WERI-Rb-1 (cell line): ENCODE results near the gene CLIP2.

Experiments used
- DNase-seq: peaks from one replicate; pipeline ENCODE4 v3.0.0-alpha.2; 2020
- H3K27ac ChIP-seq: fragments of 250-450 bp; sonication (Bioruptor Pico); 2 replicates; pipeline ENCODE4 v1.5.1; 2020; ENCODE audit warnings: mild to moderate bottlenecking, moderate library complexity
- H3K27me3 ChIP-seq: fragments of 250-450 bp; sonication (Bioruptor Pico); 2 replicates; pipeline ENCODE4 v1.5.1; 2021; ENCODE audit warnings: mild to moderate bottlenecking, low read depth, moderate library complexity; ENCODE audit not compliant: insufficient read depth, severe bottlenecking
- H3K36me3 ChIP-seq: fragments of 250-450 bp; sonication (Bioruptor Pico); 2 replicates; pipeline ENCODE4 v1.5.1; 2020; ENCODE audit warnings: mild to moderate bottlenecking, moderate library complexity
- H3K4me3 ChIP-seq: 2 replicates; pipeline ENCODE4 v1.5.1; 2011; ENCODE audit warnings: low read depth, mild to moderate bottlenecking, control low read depth, low read length
- H3K9me3 ChIP-seq: fragments of 250-450 bp; sonication (Bioruptor Pico); 2 replicates; pipeline ENCODE4 v1.5.1; 2021; ENCODE audit warnings: mild to moderate bottlenecking, moderate library complexity; ENCODE audit not compliant: severe bottlenecking
- TF ChIP-seq, protein P1 (sequence below): IDR thresholded peaks from 2 replicates; pipeline ENCODE4 v1.5.1; 2011; ENCODE audit warnings: low read depth, mild to moderate bottlenecking, control low read depth, inconsistent platforms, low read length

CLIP2 gene

DNA sequence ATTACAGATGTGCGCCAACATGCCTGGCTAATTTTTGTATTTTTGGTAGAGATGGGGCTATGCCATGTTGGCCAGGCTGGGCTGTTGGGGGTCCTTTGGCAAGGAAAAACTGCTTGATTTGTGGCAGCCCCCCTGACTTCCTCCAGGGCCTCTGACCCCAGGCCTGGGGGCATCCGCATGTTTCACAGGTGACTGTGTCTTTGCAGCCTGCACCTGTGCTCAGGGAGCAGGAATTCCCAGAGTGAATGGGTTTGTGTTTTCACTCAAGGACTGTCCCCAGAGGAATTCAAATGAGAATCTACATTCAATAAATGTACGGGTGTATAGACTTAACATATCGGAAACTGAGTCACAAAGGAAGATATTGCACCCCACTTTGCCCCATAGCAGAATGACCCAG is 11.6 kb upstream of the CLIP2 start:
- Histone ChIP-seq H3K27ac (no peak overlapping the region), H3K36me3 (no peaks in the 10 kb centered on the region), H3K27me3 (no peaks in the 10 kb centered on the region), H3K4me3 (no peak overlapping the region), H3K9me3 (no peaks in the 10 kb centered on the region)
- TF ChIP-seq, protein P1, sequence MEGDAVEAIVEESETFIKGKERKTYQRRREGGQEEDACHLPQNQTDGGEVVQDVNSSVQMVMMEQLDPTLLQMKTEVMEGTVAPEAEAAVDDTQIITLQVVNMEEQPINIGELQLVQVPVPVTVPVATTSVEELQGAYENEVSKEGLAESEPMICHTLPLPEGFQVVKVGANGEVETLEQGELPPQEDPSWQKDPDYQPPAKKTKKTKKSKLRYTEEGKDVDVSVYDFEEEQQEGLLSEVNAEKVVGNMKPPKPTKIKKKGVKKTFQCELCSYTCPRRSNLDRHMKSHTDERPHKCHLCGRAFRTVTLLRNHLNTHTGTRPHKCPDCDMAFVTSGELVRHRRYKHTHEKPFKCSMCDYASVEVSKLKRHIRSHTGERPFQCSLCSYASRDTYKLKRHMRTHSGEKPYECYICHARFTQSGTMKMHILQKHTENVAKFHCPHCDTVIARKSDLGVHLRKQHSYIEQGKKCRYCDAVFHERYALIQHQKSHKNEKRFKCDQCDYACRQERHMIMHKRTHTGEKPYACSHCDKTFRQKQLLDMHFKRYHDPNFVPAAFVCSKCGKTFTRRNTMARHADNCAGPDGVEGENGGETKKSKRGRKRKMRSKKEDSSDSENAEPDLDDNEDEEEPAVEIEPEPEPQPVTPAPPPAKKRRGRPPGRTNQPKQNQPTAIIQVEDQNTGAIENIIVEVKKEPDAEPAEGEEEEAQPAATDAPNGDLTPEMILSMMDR, result no peak
- DNase-seq, result no peak

DNA sequence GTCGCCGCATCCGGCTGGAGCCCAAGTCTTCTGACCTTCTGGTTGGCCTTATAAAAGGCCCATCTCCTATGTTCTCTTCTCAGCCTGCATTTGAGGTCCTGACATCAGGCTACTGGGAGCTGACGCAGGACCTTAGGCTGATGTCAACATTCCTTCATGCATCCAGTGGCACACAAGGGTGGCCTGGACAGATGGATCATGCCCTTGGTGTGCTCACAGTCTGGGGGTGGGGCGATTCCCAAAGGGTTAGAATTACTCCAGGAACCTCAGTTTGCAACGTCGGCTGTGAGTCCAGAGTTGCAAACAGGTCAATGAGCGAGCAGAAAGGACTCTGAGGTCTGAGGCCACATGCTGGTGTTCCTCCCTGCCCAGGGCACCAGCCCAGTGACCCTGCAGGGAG is 8.2 kb upstream of the CLIP2 start:
- no peak for DNase-seq
- Histone ChIP-seq H3K27ac (no peak overlapping the region), H3K9me3 (no peaks in the 10 kb centered on the region), H3K36me3 (no peaks in the 10 kb centered on the region), H3K4me3 (no peak overlapping the region), H3K27me3 (no peaks in the 10 kb centered on the region)
- TF ChIP-seq, protein P1, result no peak

DNA sequence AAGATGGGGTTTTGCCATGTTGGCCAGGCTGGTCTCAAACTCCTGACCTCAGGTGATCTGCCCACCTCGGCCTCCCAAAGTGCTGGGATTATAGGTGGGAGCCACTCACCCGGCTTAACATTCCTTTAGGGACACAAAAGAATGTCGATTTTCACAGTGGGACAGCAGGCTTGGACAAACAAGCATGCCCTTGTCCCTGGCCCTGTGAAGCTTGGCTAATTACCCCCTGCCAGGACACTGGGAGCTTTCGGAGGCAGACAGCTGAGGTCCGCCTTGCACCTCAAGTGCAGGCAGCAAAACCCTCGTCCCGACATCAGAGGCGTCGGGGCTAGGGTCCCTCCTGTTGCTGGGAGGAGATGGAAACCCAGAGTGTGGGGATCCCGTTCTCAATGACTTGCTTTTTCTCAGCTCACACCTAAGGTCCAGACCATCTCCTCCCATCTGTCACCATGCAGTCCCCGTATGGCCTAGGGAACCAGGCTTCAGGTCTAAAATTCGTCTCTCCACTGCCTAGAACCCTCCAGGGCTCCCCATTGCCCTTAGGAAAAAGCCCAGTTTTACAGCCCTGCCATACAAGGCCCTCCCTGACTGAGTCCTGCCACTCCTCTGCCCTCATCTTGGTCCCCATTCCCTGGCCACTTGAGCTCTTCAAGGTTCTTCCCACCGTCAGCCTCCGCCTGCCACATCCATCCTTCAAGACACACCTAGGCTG is 6.3 kb upstream of the CLIP2 start:
- DNase-seq, result no peak
- no peaks in the 10 kb centered on the region for H3K27me3 ChIP-seq
- H3K27ac ChIP-seq, result no peak overlapping the region
- no peaks in the 10 kb centered on the region for H3K9me3 ChIP-seq
- no peaks in the 10 kb centered on the region for H3K36me3 ChIP-seq
- H3K4me3 ChIP-seq, result no peak overlapping the region
- TF ChIP-seq, protein P1, result no peak

- no peak overlapping the region for H3K27ac ChIP-seq
- TF ChIP-seq, protein P1, result no peak
- no peak overlapping the region for H3K4me3 ChIP-seq
- H3K27me3 ChIP-seq, result no peaks in the 10 kb centered on the region
- DNase-seq, result no peak
- H3K36me3 ChIP-seq, result no peaks in the 10 kb centered on the region
- no peaks in the 10 kb centered on the region for H3K9me3 ChIP-seq
Observed at GRCh38 chr7:74283858-74284447, 5.3 kb upstream of the CLIP2 start.

GRCh38 chr7:74284781-74285259 is 4.4 kb upstream of the CLIP2 start:
- Histone ChIP-seq H3K27me3 (no peaks in the 10 kb centered on the region), H3K9me3 (no peaks in the 10 kb centered on the region), H3K4me3 (no peak overlapping the region), H3K36me3 (no peaks in the 10 kb centered on the region), H3K27ac (no peak overlapping the region)
- DNase-seq, result peak; percentile 36
- TF ChIP-seq, protein P1, result no peak
